BLaER1 treated with 17β-estradiol and CSF1 and Interleukin-3, amounts not matched to agents 10 nM and 100 nM (cell line): Measurements from ENCODE around the gene ADGRV1.
A peak's percentile ranks its signal among the peaks of the same experiment; 100 is the strongest.

Experiments used
- H3K27ac ChIP-seq, 11 experiments: shearing (Covaris generic); formaldehyde crosslinking; 2 replicates each; pipeline ENCODE4 v1.8.1; 2022
- H3K27me3 ChIP-seq, 11 experiments: shearing (Covaris generic); formaldehyde crosslinking; 2 replicates each; pipeline ENCODE4 v1.8.1; 2022
- H3K36me3 ChIP-seq, 11 experiments: shearing (Covaris generic); formaldehyde crosslinking; 2 replicates each; pipeline ENCODE4 v1.8.1; 2022
- H3K4me1 ChIP-seq, 10 experiments: shearing (Covaris generic); formaldehyde crosslinking; 2 replicates each; pipeline ENCODE4 v1.8.1; 2022
- H3K4me2 ChIP-seq, 11 experiments: shearing (Covaris generic); formaldehyde crosslinking; 2 replicates each; pipeline ENCODE4 v1.8.1; 2022
- H3K4me3 ChIP-seq, 10 experiments: shearing (Covaris generic); formaldehyde crosslinking; 2 replicates each; pipeline ENCODE4 v1.8.1; 2022
- H3K9ac ChIP-seq, 11 experiments: shearing (Covaris generic); formaldehyde crosslinking; 2 replicates each; pipeline ENCODE4 v1.8.1; 2022
- H3K9me3 ChIP-seq, 11 experiments: shearing (Covaris generic); formaldehyde crosslinking; replicated peaks in 1 of 11; 2 replicates each; pipeline ENCODE4 v1.8.1; 2022
- H4K20me1 ChIP-seq, 11 experiments: shearing (Covaris generic); formaldehyde crosslinking; 2 replicates each; pipeline ENCODE4 v1.8.1; 2022
- Cebpa-rat ChIP-seq, 11 experiments: shearing (Covaris generic); IDR thresholded peaks; 2 replicates each; pipeline ENCODE4 v1.8.1; 2022

ADGRV1 gene

DNA sequence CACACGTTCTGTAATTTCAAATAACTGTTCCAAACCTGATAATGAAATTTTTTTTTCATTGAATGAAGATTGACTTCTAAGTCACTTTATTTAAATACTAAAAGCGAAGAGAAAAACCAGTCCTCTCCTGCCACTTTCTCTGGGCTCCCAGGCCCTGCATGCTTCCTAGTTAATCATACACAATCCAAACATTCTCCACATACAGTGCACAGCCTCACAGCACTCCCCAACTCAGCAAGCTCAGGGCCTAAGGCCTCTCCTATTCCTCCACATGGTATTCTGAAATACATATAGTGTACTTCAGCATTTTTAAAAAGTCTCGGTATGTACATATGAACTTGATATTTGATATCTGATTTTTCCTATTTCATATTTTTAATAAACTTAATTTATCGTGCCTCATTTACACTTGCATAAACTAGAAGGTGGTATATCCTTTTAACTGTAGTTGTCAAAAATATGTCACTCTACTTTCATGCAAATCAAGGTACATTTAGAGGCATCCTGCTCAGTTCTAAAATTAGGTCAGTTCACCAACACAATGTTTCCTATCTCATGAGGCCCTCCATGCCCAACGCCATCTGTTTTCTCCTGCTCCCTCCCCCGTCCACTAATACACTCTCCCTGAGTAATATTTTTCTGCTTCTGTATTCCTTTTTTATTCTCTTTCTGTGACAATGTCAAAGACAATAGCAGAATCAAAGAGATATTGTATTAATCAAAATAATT is 617.9 kb downstream of the ADGRV1 start:
- H3K27me3 ChIP-seq, result no peaks in the 10 kb centered on the region
- H3K4me3 ChIP-seq, result no peak overlapping the region
- peaks cover 0 to 14% (median 5%) of the 10 kb centered on the region in 11 experiments; a peak in 7 of 22 replicates for H3K9me3 ChIP-seq
- H3K4me1 ChIP-seq, result peaks cover 3 to 19% (median 14%) of the 10 kb centered on the region in 10 experiments; a peak in 18 of 20 replicates
- H3K4me2 ChIP-seq, result peak overlapping the region in 6 of 11 experiments; percentile 23 to 58 (median 38); a peak in 9 of 22 replicates
- H3K27ac ChIP-seq, result no peak overlapping the region
- no peaks in the 10 kb centered on the region for H3K36me3 ChIP-seq
- no peak for TF ChIP-seq Cebpa-rat (IDR thresholded peaks at IDR 0.05)
- no peak overlapping the region for H3K9ac ChIP-seq
- no peaks in the 10 kb centered on the region for H4K20me1 ChIP-seq

GRCh38 chr5:91177085-91177484 is 618.5 kb downstream of the ADGRV1 start:
- Histone ChIP-seq H4K20me1 (no peaks in the 10 kb centered on the region), H3K9me3 (peaks cover 0 to 14% (median 5%) of the 10 kb centered on the region in 11 experiments; a peak in 7 of 22 replicates), H3K4me3 (no peak overlapping the region), H3K27ac (no peak overlapping the region), H3K9ac (no peak overlapping the region), H3K27me3 (no peaks in the 10 kb centered on the region), H3K4me2 (peak overlapping the region in 6 of 11 experiments; percentile 23 to 58 (median 38); a peak in 8 of 22 replicates), H3K4me1 (peaks cover 4 to 19% (median 17%) of the 10 kb centered on the region in 10 experiments), H3K36me3 (no peaks in the 10 kb centered on the region)
- TF ChIP-seq Cebpa-rat (IDR thresholded peaks at IDR 0.05), result no peak

- Histone ChIP-seq H4K20me1 (no peaks in the 10 kb centered on the region), H3K4me1 (peaks cover 9 to 23% (median 18%) of the 10 kb centered on the region in 10 experiments), H3K9me3 (peaks cover 0 to 14% (median 5%) of the 10 kb centered on the region in 11 experiments; a peak in 7 of 22 replicates), H3K9ac (no peak overlapping the region), H3K27me3 (no peaks in the 10 kb centered on the region), H3K36me3 (no peaks in the 10 kb centered on the region), H3K4me3 (no peak overlapping the region), H3K4me2 (no peak overlapping the region), H3K27ac (no peak overlapping the region)
- no peak for TF ChIP-seq Cebpa-rat (IDR thresholded peaks at IDR 0.05)
These were observed 619.0 kb downstream of the ADGRV1 start for GRCh38 chr5:91177639-91178038.

DNA sequence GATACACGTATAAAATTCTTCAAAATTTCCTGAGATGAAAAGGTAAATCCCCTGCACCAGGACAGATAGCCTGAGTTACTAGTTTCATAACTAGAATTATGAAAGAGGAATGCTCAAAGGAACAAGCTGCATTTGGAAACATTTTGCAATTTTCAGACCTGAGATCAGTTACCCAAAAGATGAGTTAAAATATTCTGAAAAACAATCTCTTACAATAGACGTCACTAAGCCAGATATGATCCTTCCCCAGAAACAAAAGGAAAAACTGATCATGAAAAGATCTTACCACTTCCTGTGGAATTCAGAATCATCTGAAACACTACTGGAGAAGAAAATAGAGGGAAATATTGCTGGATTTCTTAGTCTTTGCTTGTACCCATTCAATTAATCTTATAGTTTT is 619.9 kb downstream of the ADGRV1 start:
- no peaks in the 10 kb centered on the region for H3K36me3 ChIP-seq
- no peak for TF ChIP-seq Cebpa-rat (IDR thresholded peaks at IDR 0.05)

GRCh38 chr5:91179018-91179417 is 620.4 kb downstream of the ADGRV1 start:
- Histone ChIP-seq H3K9ac (no peak overlapping the region), H3K27me3 (no peaks in the 10 kb centered on the region), H4K20me1 (no peaks in the 10 kb centered on the region), H3K4me1 (peaks cover 18 to 37% (median 27%) of the 10 kb centered on the region in 10 experiments), H3K4me2 (no peak overlapping the region), H3K9me3 (peaks cover 0 to 14% (median 5%) of the 10 kb centered on the region in 11 experiments; a peak in 7 of 22 replicates), H3K36me3 (no peaks in the 10 kb centered on the region), H3K4me3 (no peak overlapping the region), H3K27ac (no peak overlapping the region)
- TF ChIP-seq Cebpa-rat (IDR thresholded peaks at IDR 0.05), result no peak

More for the DNA sequence above, 619.9 kb downstream of the ADGRV1 start:
- no peaks in the 10 kb centered on the region for H3K27me3 ChIP-seq
- H3K27ac ChIP-seq, result no peak overlapping the region
- H4K20me1 ChIP-seq, result no peaks in the 10 kb centered on the region
- H3K9me3 ChIP-seq, result peaks cover 0 to 14% (median 5%) of the 10 kb centered on the region in 11 experiments; a peak in 7 of 22 replicates
- H3K4me3 ChIP-seq, result no peak overlapping the region
- H3K9ac ChIP-seq, result no peak overlapping the region
- H3K4me2 ChIP-seq, result no peak overlapping the region
- peaks cover 15 to 31% (median 23%) of the 10 kb centered on the region in 10 experiments for H3K4me1 ChIP-seq

DNA sequence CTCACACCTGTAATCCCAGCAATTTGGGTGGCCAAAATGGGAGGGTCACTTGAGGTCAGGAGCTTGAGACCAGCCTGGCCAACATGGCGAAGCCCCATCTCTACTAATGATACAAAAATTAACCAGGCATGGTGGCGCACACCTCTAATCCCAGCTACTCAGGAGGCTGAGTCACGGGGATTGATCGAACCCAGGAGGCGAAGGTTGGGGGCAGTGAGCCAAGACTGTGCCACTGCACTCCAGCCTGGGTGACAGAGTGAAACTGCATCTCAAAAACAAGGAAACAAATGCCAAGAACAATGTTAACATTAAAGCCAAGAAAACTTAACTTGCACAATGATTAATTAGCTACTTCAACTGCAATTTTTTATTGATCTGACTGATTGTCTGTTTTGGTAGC is 621.9 kb downstream of the ADGRV1 start:
- peaks cover 0 to 14% (median 5%) of the 10 kb centered on the region in 11 experiments; a peak in 7 of 22 replicates for H3K9me3 ChIP-seq
- no peak for TF ChIP-seq Cebpa-rat (IDR thresholded peaks at IDR 0.05)
- H3K4me2 ChIP-seq, result no peak overlapping the region
- H3K4me1 ChIP-seq, result peaks cover 17 to 39% (median 26%) of the 10 kb centered on the region in 10 experiments
- H4K20me1 ChIP-seq, result no peaks in the 10 kb centered on the region
- H3K27me3 ChIP-seq, result no peaks in the 10 kb centered on the region
- H3K27ac ChIP-seq, result no peak overlapping the region
- no peak overlapping the region for H3K4me3 ChIP-seq
- H3K9ac ChIP-seq, result no peak overlapping the region
- H3K36me3 ChIP-seq, result no peaks in the 10 kb centered on the region

DNA sequence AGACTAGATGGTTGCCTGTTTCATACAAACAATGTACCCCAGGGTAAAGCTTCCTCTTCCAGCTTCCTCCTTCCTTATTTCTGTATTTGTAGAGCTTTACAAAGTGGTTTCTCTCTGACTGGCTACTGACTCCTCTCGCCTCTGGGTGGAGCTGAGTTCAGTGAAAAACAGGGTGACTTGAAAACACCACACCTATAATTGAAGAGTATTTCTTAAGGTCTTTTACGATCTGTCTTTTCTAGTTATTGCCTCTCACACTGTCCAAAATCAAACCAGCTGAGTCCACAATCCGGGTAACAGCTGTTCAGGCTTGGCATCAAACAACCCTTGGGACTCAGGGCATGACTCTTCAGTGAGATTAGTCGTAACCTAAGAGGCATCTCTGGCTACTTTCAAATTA is 624.2 kb downstream of the ADGRV1 start:
- no peak for TF ChIP-seq Cebpa-rat (IDR thresholded peaks at IDR 0.05)
- no peaks in the 10 kb centered on the region for H3K27me3 ChIP-seq
- peak overlapping the region in 2 of 11 experiments; percentile 20 to 37; a peak in 2 of 22 replicates for H3K9ac ChIP-seq
- H3K4me1 ChIP-seq, result peaks cover 0 to 33% (median 14%) of the 10 kb centered on the region in 10 experiments; a peak in 16 of 20 replicates
- H3K4me2 ChIP-seq, result peak overlapping the region in 7 of 11 experiments; percentile 1 to 67 (median 51); a peak in 8 of 22 replicates
- peaks cover 0 to 14% (median 5%) of the 10 kb centered on the region in 11 experiments; a peak in 7 of 22 replicates for H3K9me3 ChIP-seq
- no peaks in the 10 kb centered on the region for H3K36me3 ChIP-seq
- no peaks in the 10 kb centered on the region for H4K20me1 ChIP-seq
- H3K4me3 ChIP-seq, result no peak overlapping the region
- peak overlapping the region in 8 of 11 experiments; percentile 1 to 68 (median 48); a peak in 12 of 22 replicates for H3K27ac ChIP-seq

DNA sequence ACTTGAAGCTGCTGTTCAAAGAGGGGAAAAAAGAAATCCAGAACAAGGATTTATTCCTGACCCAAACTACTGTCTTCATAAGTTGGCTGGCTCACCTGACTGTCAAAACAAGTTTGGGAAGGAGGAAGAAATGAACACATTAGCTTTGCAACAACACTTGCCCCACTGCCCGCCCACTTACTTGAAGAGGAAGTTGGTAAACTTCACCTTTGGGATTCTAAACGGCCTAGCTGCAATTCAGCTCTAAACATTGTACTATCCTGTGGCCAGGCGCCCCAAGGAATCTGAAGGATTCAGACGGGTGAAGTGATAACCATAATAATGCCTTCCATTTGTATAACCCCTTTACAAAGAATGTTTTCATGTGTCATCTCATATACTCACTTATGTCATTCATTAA is 625.1 kb downstream of the ADGRV1 start:
- H3K9ac ChIP-seq, result no peak overlapping the region
- H4K20me1 ChIP-seq, result no peaks in the 10 kb centered on the region
- peak overlapping the region in 3 of 11 experiments; percentile 42 to 68 (median 57); a peak in 3 of 22 replicates for H3K27ac ChIP-seq
- peaks cover 0 to 14% (median 5%) of the 10 kb centered on the region in 11 experiments; a peak in 7 of 22 replicates for H3K9me3 ChIP-seq
- H3K4me3 ChIP-seq, result no peak overlapping the region
- no peaks in the 10 kb centered on the region for H3K27me3 ChIP-seq
- no peaks in the 10 kb centered on the region for H3K36me3 ChIP-seq
- no peak for TF ChIP-seq Cebpa-rat (IDR thresholded peaks at IDR 0.05)
- peaks cover 0 to 29% (median 14%) of the 10 kb centered on the region in 10 experiments; a peak in 16 of 20 replicates for H3K4me1 ChIP-seq
- H3K4me2 ChIP-seq, result peak overlapping the region in 7 of 11 experiments; percentile 2 to 61 (median 22); a peak in 8 of 22 replicates

GRCh38 chr5:91186101-91186500 is 627.5 kb downstream of the ADGRV1 start:
- H3K4me2 ChIP-seq, result no peak overlapping the region
- no peak overlapping the region for H3K9ac ChIP-seq
- no peaks in the 10 kb centered on the region for H3K27me3 ChIP-seq
- no peak overlapping the region for H3K4me3 ChIP-seq
- no peak overlapping the region for H3K27ac ChIP-seq
- no peaks in the 10 kb centered on the region for H3K9me3 ChIP-seq
- no peaks in the 10 kb centered on the region for H4K20me1 ChIP-seq
- no peak for TF ChIP-seq Cebpa-rat (IDR thresholded peaks at IDR 0.05)
- no peaks in the 10 kb centered on the region for H3K36me3 ChIP-seq
- peaks cover 0 to 35% (median 14%) of the 10 kb centered on the region in 10 experiments; a peak in 16 of 20 replicates for H3K4me1 ChIP-seq
